GM18511 (cell line): Measurements from ENCODE around the gene LAMC2.
A peak's percentile ranks its signal among the peaks of the same experiment; 100 is the strongest.
"Not testable (repeated sequence)": the region's sequence is repeated elsewhere in the genome, so short reads cannot be mapped to it uniquely, and the experiment has no call there.

Source experiments
- ATAC-seq: cut with Tn5 transposase; IDR thresholded peaks from one replicate; pipeline ENCODE4 v1.9.1; 2021; ENCODE audit warnings: mild to moderate bottlenecking, moderate library complexity; ENCODE audit not compliant: unreplicated experiment

Gene LAMC2

GRCh38 chr1:183251959-183252450 lies 65.9 kb downstream of the LAMC2 start:
- ATAC-seq: no peak

GRCh38 chr1:183255073-183255472 lies 69.0 kb downstream of the LAMC2 start:
- ATAC-seq: no peak

- no peak for ATAC-seq
Observed at GRCh38 chr1:183259924-183260323, 73.9 kb downstream of the LAMC2 start.

- ATAC-seq: no peak
Observed at GRCh38 chr1:183262628-183263200, 76.7 kb downstream of the LAMC2 start.

- no peak for ATAC-seq
Observed at GRCh38 chr1:183263886-183264602, 78.0 kb downstream of the LAMC2 start.

GRCh38 chr1:183267646-183268431 lies 81.8 kb downstream of the LAMC2 start:
- no peak for ATAC-seq

- no peak for ATAC-seq
Observed at GRCh38 chr1:183270541-183271141, 84.6 kb downstream of the LAMC2 start.

GRCh38 chr1:183272390-183272848 lies 86.4 kb downstream of the LAMC2 start:
- no peak for ATAC-seq

GRCh38 chr1:183273300-183273699 lies 87.2 kb downstream of the LAMC2 start:
- ATAC-seq: no peak

GRCh38 chr1:183273984-183274383 lies 87.9 kb downstream of the LAMC2 start:
- not testable (repeated sequence) for ATAC-seq

GRCh38 chr1:183274836-183275235 lies 88.8 kb downstream of the LAMC2 start:
- no peak for ATAC-seq

GRCh38 chr1:183275322-183275721 lies 89.3 kb downstream of the LAMC2 start:
- no peak for ATAC-seq

GRCh38 chr1:183276386-183277080 lies 90.5 kb downstream of the LAMC2 start:
- ATAC-seq: no peak

- no peak for ATAC-seq
Observed at GRCh38 chr1:183277821-183278738, 92.0 kb downstream of the LAMC2 start.

GRCh38 chr1:183278739-183279591 lies 92.9 kb downstream of the LAMC2 start:
- no peak for ATAC-seq

GRCh38 chr1:183279835-183280234 lies 93.8 kb downstream of the LAMC2 start:
- ATAC-seq: no peak

- no peak for ATAC-seq
Observed at GRCh38 chr1:183281039-183281438, 95.0 kb downstream of the LAMC2 start.

GRCh38 chr1:183281553-183282091 lies 95.6 kb downstream of the LAMC2 start:
- ATAC-seq: peak; percentile 76
